H1 (cell line): Measurements from ENCODE around the gene JAG2. TPM values are rescaled to one million over a fixed set of nuclear protein-coding genes. Genes with fewer than 3 reads are reported as not detected.

Experiments
- CTCF ChIA-PET: fragments of 300-600 bp; sonication (Branson Sonifier 250); formaldehyde crosslinking; loops from one replicate; lab custom pipeline; 2021; ENCODE audit not compliant: partially characterized antibody; lab: Charles Lee
- POLR2A ChIA-PET: fragments of 300-600 bp; sonication (Branson Sonifier 250); formaldehyde crosslinking; loops from one replicate; lab custom pipeline; 2021; ENCODE audit warnings: inconsistent platforms; ENCODE audit not compliant: partially characterized antibody; lab: Charles Lee
- DNase-seq, 2 experiments: peaks; one replicate each; pipeline versions ENCODE4 v3.0.0 to v3.0.0-alpha.2; 2010 to 2022; ENCODE audit warnings: low spot score in 2 of 2, low read depth in 1 of 2, mixed read lengths in 1 of 2
- FAIRE-seq: peaks from 2 replicates; lab custom pipeline; 2011; peaks lifted over from hg19 to GRCh38; lab: Jason Lieb, UNC
- H2AFZ ChIP-seq: 2 replicates; pipeline ENCODE4 v1.8.1; 2012; ENCODE audit warnings: low read length, inconsistent platforms
- H2AK5ac ChIP-seq: 2 replicates; pipeline ENCODE4 v1.6.1; 2013; ENCODE audit warnings: low read depth, low read length
- H2BK120ac ChIP-seq: replicated peaks from 2 replicates; pipeline ENCODE3; 2013; ENCODE audit warnings: low read depth, low read length, inconsistent platforms
- H2BK12ac ChIP-seq: 2 replicates; pipeline ENCODE4 v1.6.1; 2013; ENCODE audit warnings: low read depth, low read length
- H2BK15ac ChIP-seq: 2 replicates; pipeline ENCODE4 v1.6.1; 2013; ENCODE audit warnings: low read length
- H2BK20ac ChIP-seq: 2 replicates; pipeline ENCODE4 v1.6.1; 2013; ENCODE audit warnings: low read length
- H2BK5ac ChIP-seq: 2 replicates; pipeline ENCODE4 v1.6.1; 2013; ENCODE audit warnings: low read depth, low read length
- H3K14ac ChIP-seq: 2 replicates; pipeline ENCODE4 v1.6.1; 2013; ENCODE audit warnings: inconsistent platforms; ENCODE audit not compliant: insufficient read length
- H3K18ac ChIP-seq: 2 replicates; pipeline ENCODE4 v1.6.1; 2013; ENCODE audit warnings: low read length; ENCODE audit errors: extremely low read depth
- H3K23ac ChIP-seq: 2 replicates; pipeline ENCODE4 v1.6.1; 2013; ENCODE audit warnings: inconsistent platforms; ENCODE audit not compliant: insufficient read length
- H3K23me2 ChIP-seq: 2 replicates; pipeline ENCODE4 v1.6.1; 2013; ENCODE audit warnings: low read depth, low read length
- H3K27ac ChIP-seq: 2 replicates; pipeline ENCODE4 v1.6.1; 2011; ENCODE audit warnings: low read depth, low read length, inconsistent platforms
- H3K27me3 ChIP-seq, 4 experiments: replicated peaks in 1 of 4; 1 replicate in 1 of 4; 2 replicates in 3 of 4; pipeline versions ENCODE4 v1.6.1 to v1.8.1; 2011 to 2013; ENCODE audit warnings: low read length in 3 of 4, mild to moderate bottlenecking in 3 of 4, inconsistent platforms in 2 of 4, mixed read lengths in 2 of 4, moderate library complexity in 1 of 4; ENCODE audit not compliant: control insufficient read depth in 3 of 4, insufficient read depth in 3 of 4; ENCODE audit errors: extremely low read depth in 1 of 4
- H3K36me3 ChIP-seq, 4 experiments: 2 replicates each; pipeline versions ENCODE4 v1.6.1 to v1.8.1; 2011 to 2013; ENCODE audit warnings: mild to moderate bottlenecking in 4 of 4, low read length in 3 of 4, moderate library complexity in 2 of 4, control low read depth in 1 of 4, inconsistent platforms in 1 of 4; ENCODE audit not compliant: insufficient read depth in 4 of 4, control insufficient read depth in 2 of 4
- H3K4ac ChIP-seq: replicated peaks from 2 replicates; pipeline ENCODE3; 2013; ENCODE audit warnings: low read length, low read depth, mixed read lengths, inconsistent platforms; ENCODE audit not compliant: insufficient read length
- H3K4me1 ChIP-seq, 4 experiments: replicated peaks in 1 of 4; 1 replicate in 1 of 4; 2 replicates in 3 of 4; pipeline versions ENCODE4 v1.6.1 to v1.8.1; 2011 to 2013; ENCODE audit warnings: low read length in 3 of 4, inconsistent platforms in 2 of 4, mixed read lengths in 1 of 4; ENCODE audit not compliant: insufficient read depth in 4 of 4, control insufficient read depth in 3 of 4
- H3K4me2 ChIP-seq, 2 experiments: 2 replicates each; pipeline versions ENCODE4 v1.6.1 to v1.8.1; 2011 to 2013; ENCODE audit warnings: low read depth in 2 of 2, low read length in 2 of 2, control low read depth in 1 of 2, inconsistent platforms in 1 of 2, mild to moderate bottlenecking in 1 of 2; ENCODE audit not compliant: insufficient read depth in 1 of 2
- H3K4me3 ChIP-seq, 4 experiments: fragments of 200-600, 300-600 bp in 1 of 4; sonication (generic), shearing (Covaris generic), sonication (Bioruptor Twin) in 1 of 4; 2 replicates each; pipeline versions ENCODE4 v1.5.1 to v1.8.1; 2011 to 2016; ENCODE audit warnings: low read length in 4 of 4, low read depth in 3 of 4, control low read depth in 2 of 4, inconsistent platforms in 2 of 4, mild to moderate bottlenecking in 2 of 4, mixed read lengths in 1 of 4, moderate library complexity in 1 of 4; ENCODE audit not compliant: insufficient read depth in 2 of 4; ENCODE audit errors: extremely low read depth in 1 of 4
- H3K56ac ChIP-seq: replicated peaks from 2 replicates; pipeline ENCODE3; 2013; ENCODE audit warnings: low read depth, mild to moderate bottlenecking, mixed read lengths, low read length, inconsistent platforms; ENCODE audit not compliant: insufficient read length
- H3K79me1 ChIP-seq: 2 replicates; pipeline ENCODE4 v1.6.1; 2013; ENCODE audit warnings: low read depth, low read length, control low read depth
- H3K79me2 ChIP-seq, 2 experiments: 2 replicates each; pipeline versions ENCODE4 v1.6.1 to v1.8.1; 2012 to 2013; ENCODE audit warnings: low read length in 2 of 2, mild to moderate bottlenecking in 2 of 2, inconsistent platforms in 1 of 2; ENCODE audit not compliant: insufficient read depth in 2 of 2, control insufficient read depth in 1 of 2
- H3K9ac ChIP-seq, 4 experiments: replicated peaks in 1 of 4; 1 replicate in 1 of 4; 2 replicates in 3 of 4; pipeline versions ENCODE4 v1.6.1 to v1.8.1; 2011 to 2013; ENCODE audit warnings: low read depth in 3 of 4, low read length in 3 of 4, control low read depth in 2 of 4, mild to moderate bottlenecking in 2 of 4, moderate library complexity in 2 of 4, inconsistent platforms in 1 of 4; ENCODE audit errors: extremely low read depth in 1 of 4
- H3K9me3 ChIP-seq, 2 experiments: 2 replicates each; pipeline versions ENCODE4 v1.6.1 to v1.8.1; 2012 to 2013; ENCODE audit warnings: mild to moderate bottlenecking in 2 of 2, moderate library complexity in 2 of 2, control low read depth in 1 of 2, inconsistent platforms in 1 of 2, low read depth in 1 of 2, low read length in 1 of 2, mixed read lengths in 1 of 2; ENCODE audit not compliant: insufficient read depth in 2 of 2
- H4K20me1 ChIP-seq, 2 experiments: replicated peaks in 1 of 2; 2 replicates each; pipeline versions ENCODE3 to v1.8.1; 2011 to 2013; ENCODE audit warnings: inconsistent platforms in 2 of 2, low read length in 2 of 2, mild to moderate bottlenecking in 1 of 2; ENCODE audit not compliant: insufficient read depth in 2 of 2, control insufficient read depth in 1 of 2
- H4K5ac ChIP-seq: 2 replicates; pipeline ENCODE4 v1.6.1; 2013; ENCODE audit warnings: low read length, low read depth, mixed read lengths, inconsistent platforms; ENCODE audit not compliant: insufficient read length
- H4K8ac ChIP-seq: 2 replicates; pipeline ENCODE4 v1.8.0; 2013; ENCODE audit warnings: mild to moderate bottlenecking, moderate library complexity, low read length, inconsistent platforms; ENCODE audit not compliant: insufficient read depth; ENCODE audit errors: extremely low read depth
- H4K91ac ChIP-seq: replicated peaks from 2 replicates; pipeline ENCODE3; 2013; ENCODE audit warnings: low read length, mixed read lengths, inconsistent platforms; ENCODE audit not compliant: insufficient read length
- EGR1 ChIP-seq: IDR thresholded peaks from 2 replicates; pipeline ENCODE4 v1.6.1; 2011; ENCODE audit warnings: low read depth, low read length, borderline replicate concordance
- FOSL1 ChIP-seq: IDR thresholded peaks from 2 replicates; pipeline ENCODE4 v1.6.1; 2011; ENCODE audit warnings: mild to moderate bottlenecking, low read depth, low read length, moderate library complexity; ENCODE audit not compliant: insufficient read depth
- WGBS, 2 experiments: shearing (Covaris generic) in 1 of 2; methylation state at CpG; one replicate each; pipeline versions ENCODE4 v1.1.6 to v1.1.7; 2013 to 2015; ENCODE audit warnings: low lambda C conversion rate in 2 of 2, mixed read lengths in 2 of 2, inconsistent platforms in 1 of 2, low coverage in 1 of 2, missing lambda C conversion rate in 1 of 2; ENCODE audit not compliant: insufficient replicate concordance in 2 of 2, insufficient coverage in 1 of 2, insufficient read length in 1 of 2; ENCODE audit errors: extremely low coverage in 1 of 2, missing lambda C conversion rate in 1 of 2; 5-methylcytosine and 5-hydroxymethylcytosine counted together
- polyA plus RNA-seq, 7 experiments: library from polyadenylated mRNA; depleted of rRNA in 3 of 7; stranded (reverse) in 5 of 7; unstranded in 2 of 7; fragments of >200 nt in 5 of 7; fragments of 200-250 nt in 2 of 7; gene quantifications; 1 replicate in 5 of 7; 2 replicates in 1 of 7; 4 replicates in 1 of 7; pipeline versions ENCODE4 v1.2.1 to v1.2.3, GENCODE V29; 2011 to 2013; ENCODE audit warnings: missing spikeins in 2 of 7, mixed read lengths in 2 of 7
- total RNA-seq: library from RNA; stranded (reverse); fragmentation: NEBNext Ultra II Directional; extraction: Animal tissue kit (Norgen Biotek cat#: 25700); gene quantifications from 2 replicates; pipeline ENCODE4 v1.2.1, GENCODE V29; 2021

Gene JAG2
- total and polyA plus RNA-seq, 2 of the 8 experiments (the other 6 are each of a cell fraction or from before 2014, with no cell fraction given): 2.8 to 6.2 TPM

DNA sequence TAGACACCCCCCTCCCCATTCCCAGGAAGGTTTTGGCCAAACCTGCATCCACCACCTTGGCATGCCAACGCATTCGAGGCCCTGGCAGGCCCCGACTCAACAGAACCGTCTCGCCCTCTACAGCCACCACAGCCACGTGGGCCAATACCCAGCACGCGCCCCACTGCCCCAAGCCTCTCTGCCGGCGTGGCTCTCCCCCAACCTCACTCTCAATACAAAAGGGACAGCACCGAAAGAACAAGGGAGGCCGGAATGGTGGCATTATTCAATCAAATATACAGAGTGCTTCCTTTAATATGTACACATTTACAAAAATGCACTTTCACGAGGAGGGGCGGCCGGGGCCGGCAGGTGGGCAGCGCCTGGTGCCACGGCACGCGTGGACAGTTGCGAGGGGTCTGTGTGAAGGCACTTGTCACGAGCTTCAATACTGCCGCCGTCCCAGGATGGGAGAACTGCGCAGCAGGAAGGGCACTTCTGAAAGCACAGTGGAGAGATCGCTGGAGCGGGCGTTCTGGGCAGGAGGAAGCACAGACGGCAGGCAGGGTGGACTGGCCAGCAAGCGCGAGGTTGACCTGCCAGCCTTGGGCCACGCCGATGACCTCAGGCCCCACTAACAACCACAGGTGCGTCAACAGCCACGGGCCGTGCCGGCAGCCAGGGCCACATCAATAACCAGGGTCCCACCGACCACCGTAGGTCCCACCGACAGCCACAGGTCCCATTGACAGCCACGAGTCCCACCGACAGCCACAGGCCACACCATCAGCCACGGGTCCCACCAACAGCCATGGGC lies 26.9 kb downstream of the JAG2 start:
- Histone ChIP-seq H4K20me1 (peaks cover 0 to 4% of the 10 kb centered on the region in 2 experiments), H4K5ac (no peak overlapping the region), H2BK20ac (no peak overlapping the region), H3K4ac (no peak overlapping the region), H4K91ac (no peak overlapping the region), H3K9ac (no peak overlapping the region), H3K23me2 (no peaks in the 10 kb centered on the region), H2AFZ (no peak overlapping the region), H3K56ac (no peak overlapping the region), H2BK15ac (no peak overlapping the region), H3K79me1 (no peaks in the 10 kb centered on the region), H3K4me3 (no peak overlapping the region), H3K27ac (no peak overlapping the region), H3K18ac (no peak overlapping the region), H3K9me3 (peaks cover 5 to 16% of the 10 kb centered on the region in 2 experiments), H3K14ac (no peak overlapping the region), H3K23ac (no peak overlapping the region), H3K4me1 (peaks cover 0 to 4% (median 0%) of the 10 kb centered on the region in 4 experiments; a peak in 3 of 7 replicates), H2BK120ac (no peak overlapping the region), H3K4me2 (no peak overlapping the region), H2AK5ac (no peak overlapping the region), H2BK12ac (no peak overlapping the region), H2BK5ac (no peak overlapping the region), H3K36me3 (peaks cover 0 to 4% (median 0%) of the 10 kb centered on the region in 4 experiments; a peak in 2 of 8 replicates), H3K79me2 (no peaks in the 10 kb centered on the region), H3K27me3 (no peaks in the 10 kb centered on the region)
- POLR2A ChIA-PET: no interaction called here
- no peak for FAIRE-seq
- WGBS, 2 experiments: 89% methylated on average over 43 of the region's 43 CpGs; no CpG with 5 or more reads in 1 of the 2 experiments
- DNase-seq: no peak
- CTCF ChIA-PET: no interaction called here
- TF ChIP-seq EGR1: peak; percentile 35; the same call in 1 of the 2 replicates
- no peak for TF ChIP-seq FOSL1
- TF ChIP-seq, all 59 proteins: peak for 1
- H4K8ac ChIP-seq: no peak overlapping the region
